Sigmoid colon (tissue), 7 donors: ENCODE measurements around the gene CDKL2. TPM values are rescaled to one million over a fixed set of nuclear protein-coding genes. Genes with fewer than 3 reads are reported as not detected.

Experiments used
- DNase-seq: peaks from one replicate; pipeline ENCODE4 v3.0.0-alpha.2; 2019
- H3K27ac ChIP-seq, 4 donors: fragments of 200-600 bp; sonication (generic); one replicate each; pipeline ENCODE4 v1.5.1; 2016 to 2019; ENCODE audit warnings: mild to moderate bottlenecking in 1 of 4
- H3K27me3 ChIP-seq, 3 donors: fragments of 200-600 bp; sonication (generic); one replicate each; pipeline ENCODE4 v1.5.1; 2019; ENCODE audit warnings: mild to moderate bottlenecking in 1 of 3
- H3K36me3 ChIP-seq, 4 donors: fragments of 200-600 bp; sonication (generic); one replicate each; pipeline ENCODE4 v1.5.1; 2016 to 2019
- H3K4me1 ChIP-seq, 4 donors: fragments of 200-600 bp; sonication (generic); one replicate each; pipeline ENCODE4 v1.5.1; 2017 to 2019
- H3K4me3 ChIP-seq, 4 donors: fragments of 200-600 bp; sonication (generic); one replicate each; pipeline ENCODE4 v1.5.1; 2017 to 2019; ENCODE audit warnings: mild to moderate bottlenecking in 2 of 4, moderate library complexity in 1 of 4
- H3K9me3 ChIP-seq, 4 donors: fragments of 200-600 bp in 3 of 4; sonication (generic) in 3 of 4; one replicate each; pipeline versions ENCODE4 v1.5.1 to v1.6.1; 2013 to 2019
- EP300 ChIP-seq, 4 donors: sonication (generic); formaldehyde crosslinking; IDR thresholded peaks; one replicate each; pipeline ENCODE4 v1.6.1; 2017; ENCODE audit warnings: antibody characterized with exemption in 4 of 4
- POLR2A ChIP-seq, 2 donors: fragments of 450-650 bp; IDR thresholded peaks; one replicate each; pipeline ENCODE4 v1.6.1; 2016; ENCODE audit warnings: antibody characterized with exemption in 2 of 2, mild to moderate bottlenecking in 2 of 2, moderate library complexity in 2 of 2
- POLR2AphosphoS5 ChIP-seq, 4 donors: sonication (generic); formaldehyde crosslinking; IDR thresholded peaks; one replicate each; pipeline ENCODE4 v1.6.1; 2017; ENCODE audit warnings: antibody characterized with exemption in 4 of 4
- WGBS, 2 donors: extraction: QIAGEN DNeasy Blood & Tissue Kit; methylation state at CpG; one replicate each; pipeline ENCODE4 v1.1.7; 2013; 5-methylcytosine and 5-hydroxymethylcytosine counted together
- intact Hi-C: fragments of 100-400 bp; cut with DNase I; formaldehyde crosslinking; loops from one replicate; pipeline ENCODE4 v1.15.1; 2023
- polyA plus RNA-seq, 3 donors: library from polyadenylated mRNA; stranded (reverse); fragments of 200-250 nt; gene quantifications; one replicate each; pipeline ENCODE4 v1.2.3, GENCODE V29; 2013
- total RNA-seq, 4 donors: library from RNA; depleted of rRNA; stranded (reverse); fragments of >200 nt; gene quantifications; one replicate each; pipeline ENCODE4 v1.1.0, GENCODE V29; 2016
- TF ChIP-seq, protein P1 (sequence below), 4 experiments: fragments of 450-650 bp in 3 of 4; fragments of 200-600 bp in 1 of 4; IDR thresholded peaks; one replicate each; pipeline ENCODE4 v1.5.1; 2016 to 2019; ENCODE audit warnings: antibody characterized with exemption in 4 of 4, mild to moderate bottlenecking in 3 of 4, moderate library complexity in 2 of 4
- donor health status: healthy with polysubstance abuse.
- donor health status: Bipolar disorder and iron deficiency.
- donor health status: healthy.

CDKL2 gene
- total and polyA plus RNA-seq, 7 donors: 0.42 to 11.9 (median 2.5) TPM; not detected in 2

DNA sequence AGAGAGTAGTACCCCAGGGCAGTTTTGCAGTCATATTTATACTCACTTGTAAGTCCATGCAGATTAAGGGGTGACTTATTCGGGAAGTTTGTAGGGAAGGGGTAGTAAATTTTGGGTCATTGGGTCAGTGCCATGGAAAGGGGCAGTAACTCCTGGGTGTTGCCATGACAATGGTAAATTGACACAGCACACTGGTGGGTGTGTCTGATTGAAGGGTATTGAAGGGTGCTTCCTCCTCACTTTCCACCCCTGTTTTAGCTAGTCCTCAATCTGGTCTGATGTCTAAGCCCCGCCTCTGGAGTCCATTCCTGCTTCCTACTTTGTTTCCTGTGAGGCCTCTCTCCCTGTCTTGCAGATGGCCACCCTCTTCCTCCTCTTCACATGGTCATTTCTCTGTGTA, 62.6 kb downstream of the CDKL2 start:
- intact Hi-C loops: no loop called here
- no peaks in the 10 kb centered on the region for H3K27me3 ChIP-seq
- no peak overlapping the region for H3K4me3 ChIP-seq
- TF ChIP-seq, protein P1, sequence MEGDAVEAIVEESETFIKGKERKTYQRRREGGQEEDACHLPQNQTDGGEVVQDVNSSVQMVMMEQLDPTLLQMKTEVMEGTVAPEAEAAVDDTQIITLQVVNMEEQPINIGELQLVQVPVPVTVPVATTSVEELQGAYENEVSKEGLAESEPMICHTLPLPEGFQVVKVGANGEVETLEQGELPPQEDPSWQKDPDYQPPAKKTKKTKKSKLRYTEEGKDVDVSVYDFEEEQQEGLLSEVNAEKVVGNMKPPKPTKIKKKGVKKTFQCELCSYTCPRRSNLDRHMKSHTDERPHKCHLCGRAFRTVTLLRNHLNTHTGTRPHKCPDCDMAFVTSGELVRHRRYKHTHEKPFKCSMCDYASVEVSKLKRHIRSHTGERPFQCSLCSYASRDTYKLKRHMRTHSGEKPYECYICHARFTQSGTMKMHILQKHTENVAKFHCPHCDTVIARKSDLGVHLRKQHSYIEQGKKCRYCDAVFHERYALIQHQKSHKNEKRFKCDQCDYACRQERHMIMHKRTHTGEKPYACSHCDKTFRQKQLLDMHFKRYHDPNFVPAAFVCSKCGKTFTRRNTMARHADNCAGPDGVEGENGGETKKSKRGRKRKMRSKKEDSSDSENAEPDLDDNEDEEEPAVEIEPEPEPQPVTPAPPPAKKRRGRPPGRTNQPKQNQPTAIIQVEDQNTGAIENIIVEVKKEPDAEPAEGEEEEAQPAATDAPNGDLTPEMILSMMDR (IDR thresholded peaks at IDR 0.05): no peak
- no peak for TF ChIP-seq POLR2AphosphoS5 (IDR thresholded peaks at IDR 0.05)
- no peak for TF ChIP-seq POLR2A (IDR thresholded peaks at IDR 0.05)
- TF ChIP-seq EP300 (IDR thresholded peaks at IDR 0.05): no peak
- WGBS, 2 donors: 85 to 91% methylated on average over 2 of the region's 2 CpGs
- H3K27ac ChIP-seq: no peak overlapping the region
- no peaks in the 10 kb centered on the region for H3K4me1 ChIP-seq
- no peaks in the 10 kb centered on the region for H3K9me3 ChIP-seq
- no peak for DNase-seq
- no peaks in the 10 kb centered on the region for H3K36me3 ChIP-seq

DNA sequence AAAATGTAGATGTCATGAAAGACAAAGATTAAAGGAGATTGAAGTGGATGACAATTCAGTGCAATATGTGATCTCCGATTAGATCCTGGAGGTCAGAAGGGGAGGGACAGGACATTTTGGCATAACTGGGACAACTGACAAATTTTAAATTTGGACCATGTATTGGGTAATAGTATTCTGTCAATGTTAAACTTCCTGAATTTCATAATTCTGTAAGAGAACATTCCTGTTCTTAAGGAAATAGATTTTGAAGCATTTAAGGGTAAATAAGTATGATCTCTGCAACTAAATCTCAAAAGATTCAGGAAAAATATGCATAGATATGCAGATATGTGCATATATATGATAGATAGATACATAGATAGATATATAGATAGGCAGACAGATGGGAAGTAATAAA, 63.4 kb downstream of the CDKL2 start:
- H3K36me3 ChIP-seq: no peaks in the 10 kb centered on the region
- intact Hi-C loops: no loop called here
- H3K4me1 ChIP-seq: no peaks in the 10 kb centered on the region
- no peak overlapping the region for H3K4me3 ChIP-seq
- no peaks in the 10 kb centered on the region for H3K27me3 ChIP-seq
- H3K27ac ChIP-seq: no peak overlapping the region
- TF ChIP-seq, protein P1 (IDR thresholded peaks at IDR 0.05): no peak
- TF ChIP-seq POLR2A (IDR thresholded peaks at IDR 0.05): no peak
- no peak for DNase-seq
- no peaks in the 10 kb centered on the region for H3K9me3 ChIP-seq
- WGBS, 2 donors: 82 to 92% methylated on average over 1 of the region's 1 CpG

DNA sequence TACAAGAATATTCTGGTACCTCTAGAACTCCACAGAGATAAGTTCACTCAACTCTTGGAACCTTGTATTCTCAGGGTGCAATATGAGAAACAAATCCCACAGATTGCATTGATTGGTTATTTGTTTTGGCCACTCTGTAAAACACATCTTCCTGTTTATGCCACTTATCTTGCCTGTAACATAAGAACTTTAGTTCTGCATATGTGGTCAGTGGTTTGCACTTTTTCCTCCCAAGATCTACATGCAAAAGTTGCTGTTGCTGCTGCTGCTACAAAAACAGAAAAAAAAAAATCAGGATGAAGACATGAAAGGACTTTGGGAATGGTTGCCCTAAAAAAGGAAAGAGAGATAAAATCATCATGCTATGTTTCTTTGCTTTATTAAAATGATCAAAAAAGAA, 64.8 kb downstream of the CDKL2 start:
- H3K27ac ChIP-seq: no peak overlapping the region
- TF ChIP-seq EP300 (IDR thresholded peaks at IDR 0.05) (no peak), POLR2AphosphoS5 (IDR thresholded peaks at IDR 0.05) (no peak), POLR2A (IDR thresholded peaks at IDR 0.05) (no peak)
- TF ChIP-seq, protein P1 (IDR thresholded peaks at IDR 0.05): no peak
- no peaks in the 10 kb centered on the region for H3K36me3 ChIP-seq
- H3K4me3 ChIP-seq: no peak overlapping the region
- H3K27me3 ChIP-seq: no peaks in the 10 kb centered on the region
- no peak for DNase-seq
- H3K4me1 ChIP-seq: no peaks in the 10 kb centered on the region
- no peaks in the 10 kb centered on the region for H3K9me3 ChIP-seq
- intact Hi-C loops: no loop called here

DNA sequence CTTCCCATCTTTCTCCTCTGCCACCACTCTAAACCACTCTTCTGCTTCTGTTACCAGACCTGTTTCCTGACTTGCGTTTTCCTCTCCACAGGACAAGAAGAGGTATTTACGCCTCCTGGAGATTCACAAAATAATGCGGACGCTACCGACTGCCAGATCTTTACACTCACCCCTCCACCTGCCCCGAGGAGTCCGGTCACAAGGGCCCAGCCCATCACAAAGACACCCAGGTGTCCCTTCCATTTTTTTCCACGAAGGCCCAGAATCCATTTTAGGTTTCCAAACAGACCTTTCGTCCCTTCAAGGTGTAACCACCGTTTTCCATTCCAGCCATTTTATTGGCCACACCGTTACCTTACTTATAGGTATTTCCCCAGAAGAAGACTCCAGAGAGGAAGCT, 66.3 kb downstream of the CDKL2 start:
- H3K4me3 ChIP-seq: no peak overlapping the region
- no peaks in the 10 kb centered on the region for H3K9me3 ChIP-seq
- H3K27ac ChIP-seq: no peak overlapping the region
- intact Hi-C loops: no loop called here
- H3K36me3 ChIP-seq: no peaks in the 10 kb centered on the region
- DNase-seq: no peak
- 85 to 90% methylated on average over 11 of the region's 11 CpGs for WGBS, 2 donors
- H3K27me3 ChIP-seq: no peaks in the 10 kb centered on the region
- TF ChIP-seq, protein P1 (IDR thresholded peaks at IDR 0.05): no peak
- TF ChIP-seq EP300 (IDR thresholded peaks at IDR 0.05) (no peak), POLR2AphosphoS5 (IDR thresholded peaks at IDR 0.05) (no peak), POLR2A (IDR thresholded peaks at IDR 0.05) (no peak)
- H3K4me1 ChIP-seq: no peaks in the 10 kb centered on the region

DNA sequence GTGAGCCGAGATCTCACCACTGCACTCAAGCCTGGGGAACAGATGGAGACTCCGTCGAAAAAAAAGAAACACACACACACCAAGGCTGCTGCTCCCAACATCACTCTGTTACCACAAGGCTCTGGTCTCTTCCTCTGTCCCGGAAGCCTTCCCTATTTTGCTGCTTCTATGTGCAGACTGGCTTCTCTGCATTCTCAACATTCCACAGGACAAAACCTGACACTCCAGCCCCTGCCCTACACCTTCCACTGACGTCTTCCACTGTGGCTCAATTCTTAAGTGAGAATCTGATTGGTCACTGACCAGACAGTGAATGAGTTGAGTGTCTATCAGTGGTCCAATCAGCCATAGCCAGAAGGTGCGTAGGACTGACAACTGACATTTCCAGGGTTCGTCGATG, 68.5 kb downstream of the CDKL2 start:
- Histone ChIP-seq H3K36me3 (no peaks in the 10 kb centered on the region), H3K27ac (no peak overlapping the region), H3K9me3 (no peaks in the 10 kb centered on the region), H3K27me3 (no peaks in the 10 kb centered on the region), H3K4me1 (no peaks in the 10 kb centered on the region), H3K4me3 (no peak overlapping the region)
- no peak for DNase-seq
- TF ChIP-seq POLR2A (IDR thresholded peaks at IDR 0.05): no peak
- 81 to 87% methylated on average over 8 of the region's 8 CpGs for WGBS, 2 donors
- intact Hi-C loops: no loop called here
